H1 (cell line): ENCODE data around the gene GJD4. TPM values are rescaled to one million over a fixed set of nuclear protein-coding genes. Genes with fewer than 3 reads are reported as not detected.

Source experiments
- ASH2L ChIP-seq: fragments of 200-600, 300-600 bp; sonication (generic); IDR thresholded peaks from one replicate; pipeline ENCODE4 v1.7.1; 2017; ENCODE audit warnings: low read length
- ATF3 ChIP-seq: IDR thresholded peaks from 2 replicates; pipeline ENCODE4 v1.6.1; 2011; ENCODE audit warnings: low read depth, mild to moderate bottlenecking, low read length; ENCODE audit not compliant: insufficient read depth
- CBX5 ChIP-seq: fragments of 300-800, 300-1000 bp; sonication (generic); IDR thresholded peaks from 2 replicates; pipeline ENCODE4 v1.7.1; 2016; ENCODE audit warnings: antibody characterized with exemption, low read length, low read depth
- CHD1 ChIP-seq: IDR thresholded peaks from 2 replicates; pipeline ENCODE4 v1.6.1; 2012; ENCODE audit warnings: low read depth, low read length, improper control_type of control experiment
- EGR1 ChIP-seq: IDR thresholded peaks from 2 replicates; pipeline ENCODE4 v1.6.1; 2011; ENCODE audit warnings: low read depth, low read length, borderline replicate concordance
- EP300 ChIP-seq, 2 experiments: IDR thresholded peaks; 1 replicate in 1 of 2; 2 replicates in 1 of 2; pipeline ENCODE4 v1.6.1; 2011 to 2012; ENCODE audit warnings: low read depth in 2 of 2, low read length in 2 of 2, mild to moderate bottlenecking in 2 of 2, borderline replicate concordance in 1 of 2, inconsistent platforms in 1 of 2, moderate library complexity in 1 of 2
- EZH2 ChIP-seq: fragments of 200-600 bp; sonication (generic); IDR thresholded peaks from 2 replicates; pipeline ENCODE4 v1.7.1; 2012; ENCODE audit warnings: low read depth, mild to moderate bottlenecking, moderate library complexity, low read length, inconsistent platforms; ENCODE audit not compliant: severe bottlenecking
- JUND ChIP-seq: IDR thresholded peaks from 2 replicates; pipeline ENCODE4 v1.6.1; 2011; ENCODE audit warnings: mild to moderate bottlenecking, improper control_type of control experiment, low read length
- KDM5A ChIP-seq: fragments of 200-600 bp; IDR thresholded peaks from 2 replicates; pipeline ENCODE4 v1.7.1; 2012; ENCODE audit warnings: mild to moderate bottlenecking, low read length, inconsistent platforms, mixed read lengths
- NANOG ChIP-seq: IDR thresholded peaks from 2 replicates; pipeline ENCODE4 v1.6.1; 2011; ENCODE audit warnings: low read length, low read depth, mild to moderate bottlenecking, inconsistent platforms; ENCODE audit not compliant: insufficient read depth, poor library complexity, severe bottlenecking
- POLR2AphosphoS5 ChIP-seq: IDR thresholded peaks from 2 replicates; pipeline ENCODE4 v1.6.1; 2011; ENCODE audit warnings: low read depth, low read length
- RNF2 ChIP-seq: fragments of 200-900, 300-1000 bp; sonication (generic); IDR thresholded peaks from 2 replicates; pipeline ENCODE4 v1.7.1; 2016; ENCODE audit warnings: borderline replicate concordance, low read depth, mild to moderate bottlenecking, antibody characterized with exemption, low read length; ENCODE audit not compliant: poor library complexity, severe bottlenecking; ENCODE audit errors: missing control alignments
- RXRA ChIP-seq: IDR thresholded peaks from 2 replicates; pipeline ENCODE4 v1.6.1; 2011; ENCODE audit warnings: low read depth, mild to moderate bottlenecking, low read length, moderate library complexity; ENCODE audit not compliant: insufficient read depth
- SIX5 ChIP-seq: IDR thresholded peaks from 2 replicates; pipeline ENCODE4 v1.6.1; 2011; ENCODE audit warnings: mild to moderate bottlenecking, low read depth, low read length
- SP1 ChIP-seq: IDR thresholded peaks from 2 replicates; pipeline ENCODE4 v1.6.1; 2011; ENCODE audit warnings: low read depth, low read length
- TAF1 ChIP-seq: IDR thresholded peaks from 2 replicates; pipeline ENCODE4 v1.6.1; 2011; ENCODE audit warnings: mild to moderate bottlenecking, low read depth, low read length
- TBP ChIP-seq: IDR thresholded peaks from 2 replicates; pipeline ENCODE4 v1.6.1; 2011; ENCODE audit warnings: low read depth, low read length, improper control_type of control experiment
- TEAD4 ChIP-seq: IDR thresholded peaks from 2 replicates; pipeline ENCODE4 v1.6.1; 2012; ENCODE audit warnings: low read depth, low read length, inconsistent platforms, mixed read lengths
- polyA plus RNA-seq, 7 experiments: library from polyadenylated mRNA; depleted of rRNA in 3 of 7; stranded (reverse) in 5 of 7; unstranded in 2 of 7; fragments of >200 nt in 5 of 7; fragments of 200-250 nt in 2 of 7; gene quantifications; 1 replicate in 5 of 7; 2 replicates in 1 of 7; 4 replicates in 1 of 7; pipeline versions ENCODE4 v1.2.1 to v1.2.3, GENCODE V29; 2011 to 2013; ENCODE audit warnings: missing spikeins in 2 of 7, mixed read lengths in 2 of 7
- total RNA-seq: library from RNA; stranded (reverse); fragmentation: NEBNext Ultra II Directional; extraction: Animal tissue kit (Norgen Biotek cat#: 25700); gene quantifications from 2 replicates; pipeline ENCODE4 v1.2.1, GENCODE V29; 2021
- TF ChIP-seq, protein P1 (sequence below): IDR thresholded peaks from 2 replicates; pipeline ENCODE4 v1.6.1; 2012; ENCODE audit warnings: inconsistent platforms
- TF ChIP-seq, protein P2 (sequence below): IDR thresholded peaks from 2 replicates; pipeline ENCODE4 v1.6.1; 2012; ENCODE audit warnings: low read length, inconsistent platforms
- TF ChIP-seq, protein P3 (sequence below): IDR thresholded peaks from 2 replicates; pipeline ENCODE4 v1.6.1; 2012; ENCODE audit warnings: inconsistent platforms

The GJD4 gene
- total and polyA plus RNA-seq, 2 of the 8 experiments (the other 6 are each of a cell fraction or from before 2014, with no cell fraction given) = not detected

- TF ChIP-seq POLR2AphosphoS5 (no peak), TEAD4 (no peak), TAF1 (no peak), SIX5 (no peak), NANOG (no peak), EZH2 (peak; percentile 38), KDM5A (no peak), CBX5 (no peak), RXRA (no peak), EP300 (IDR thresholded peaks at IDR 0.05; ENCODE audit: borderline replicate concordance in 1 of 2, low read depth in 2 of 2, low read length in 2 of 2) (no peak), EGR1 (no peak), RNF2 (peak; percentile 69), JUND (no peak), TBP (no peak), ATF3 (no peak), SP1 (no peak), CHD1 (no peak), ASH2L (no peak)
- TF ChIP-seq, protein P1, sequence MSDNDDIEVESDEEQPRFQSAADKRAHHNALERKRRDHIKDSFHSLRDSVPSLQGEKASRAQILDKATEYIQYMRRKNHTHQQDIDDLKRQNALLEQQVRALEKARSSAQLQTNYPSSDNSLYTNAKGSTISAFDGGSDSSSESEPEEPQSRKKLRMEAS = peak; percentile 98
- TF ChIP-seq, protein P2, sequence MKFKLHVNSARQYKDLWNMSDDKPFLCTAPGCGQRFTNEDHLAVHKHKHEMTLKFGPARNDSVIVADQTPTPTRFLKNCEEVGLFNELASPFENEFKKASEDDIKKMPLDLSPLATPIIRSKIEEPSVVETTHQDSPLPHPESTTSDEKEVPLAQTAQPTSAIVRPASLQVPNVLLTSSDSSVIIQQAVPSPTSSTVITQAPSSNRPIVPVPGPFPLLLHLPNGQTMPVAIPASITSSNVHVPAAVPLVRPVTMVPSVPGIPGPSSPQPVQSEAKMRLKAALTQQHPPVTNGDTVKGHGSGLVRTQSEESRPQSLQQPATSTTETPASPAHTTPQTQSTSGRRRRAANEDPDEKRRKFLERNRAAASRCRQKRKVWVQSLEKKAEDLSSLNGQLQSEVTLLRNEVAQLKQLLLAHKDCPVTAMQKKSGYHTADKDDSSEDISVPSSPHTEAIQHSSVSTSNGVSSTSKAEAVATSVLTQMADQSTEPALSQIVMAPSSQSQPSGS = no peak
- TF ChIP-seq, protein P3, sequence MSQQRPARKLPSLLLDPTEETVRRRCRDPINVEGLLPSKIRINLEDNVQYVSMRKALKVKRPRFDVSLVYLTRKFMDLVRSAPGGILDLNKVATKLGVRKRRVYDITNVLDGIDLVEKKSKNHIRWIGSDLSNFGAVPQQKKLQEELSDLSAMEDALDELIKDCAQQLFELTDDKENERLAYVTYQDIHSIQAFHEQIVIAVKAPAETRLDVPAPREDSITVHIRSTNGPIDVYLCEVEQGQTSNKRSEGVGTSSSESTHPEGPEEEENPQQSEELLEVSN = peak; percentile 97
These were observed 36.0 kb downstream of the GJD4 start (continued) for GRCh38 chr10:35640951-35641675.
